H9 (cell line): ENCODE data around the gene ROPN1. TPM values are rescaled to one million over a fixed set of nuclear protein-coding genes. Genes with fewer than 3 reads are reported as not detected.

Source experiments
- DNase-seq: peaks from one replicate; pipeline ENCODE4 v3.0.0-alpha.2; 2017
- H2AFZ ChIP-seq: one replicate; pipeline ENCODE4 v1.6.1; 2013; ENCODE audit warnings: mild to moderate bottlenecking, low read length, control low read depth, moderate library complexity
- H2AK5ac ChIP-seq: 2 replicates; pipeline ENCODE4 v1.6.1; 2013; ENCODE audit warnings: low read length, control low read depth, mixed read lengths; ENCODE audit not compliant: insufficient read length
- H2BK120ac ChIP-seq: one replicate; pipeline ENCODE4 v1.6.1; 2013; ENCODE audit warnings: low read depth, mild to moderate bottlenecking, low read length, control low read depth, inconsistent platforms; ENCODE audit not compliant: poor library complexity, severe bottlenecking
- H2BK12ac ChIP-seq: 2 replicates; pipeline ENCODE4 v1.6.1; 2013; ENCODE audit warnings: low read length, control low read depth, mixed read lengths, low read depth; ENCODE audit not compliant: insufficient read length
- H2BK15ac ChIP-seq: 2 replicates; pipeline ENCODE4 v1.6.1; 2013; ENCODE audit warnings: low read depth, low read length, control low read depth
- H2BK20ac ChIP-seq: one replicate; pipeline ENCODE4 v1.6.1; 2013; ENCODE audit warnings: low read depth, mild to moderate bottlenecking, low read length, control low read depth, inconsistent platforms; ENCODE audit not compliant: poor library complexity, severe bottlenecking
- H2BK5ac ChIP-seq: 2 replicates; pipeline ENCODE4 v1.6.1; 2013; ENCODE audit warnings: low read length, control low read depth, mixed read lengths; ENCODE audit not compliant: insufficient read length
- H3K14ac ChIP-seq: 2 replicates; pipeline ENCODE4 v1.6.1; 2013; ENCODE audit warnings: low read length, control low read depth; ENCODE audit not compliant: insufficient read depth
- H3K18ac ChIP-seq: 2 replicates; pipeline ENCODE4 v1.6.1; 2013; ENCODE audit warnings: low read depth, mild to moderate bottlenecking, mixed read lengths, low read length, control low read depth; ENCODE audit not compliant: insufficient read length
- H3K23ac ChIP-seq: 2 replicates; pipeline ENCODE4 v1.6.1; 2013; ENCODE audit warnings: low read length, control low read depth, mixed read lengths, low read depth; ENCODE audit not compliant: insufficient read length
- H3K23me2 ChIP-seq: 2 replicates; pipeline ENCODE4 v1.6.1; 2013; ENCODE audit warnings: low read depth, mild to moderate bottlenecking, mixed read lengths, low read length, control low read depth; ENCODE audit not compliant: insufficient read length, poor library complexity, severe bottlenecking
- H3K27ac ChIP-seq: 2 replicates; pipeline ENCODE4 v1.5.1; 2013; ENCODE audit warnings: low read length, control low read depth, mixed read lengths, low read depth; ENCODE audit not compliant: insufficient read length
- H3K27me3 ChIP-seq: 2 replicates; pipeline ENCODE4 v1.6.1; 2013; ENCODE audit warnings: low read length, control low read depth, inconsistent platforms; ENCODE audit not compliant: insufficient read depth
- H3K4ac ChIP-seq: 2 replicates; pipeline ENCODE4 v1.6.1; 2013; ENCODE audit warnings: low read depth, mild to moderate bottlenecking, control low read depth, inconsistent platforms, low read length, moderate library complexity
- H3K4me1 ChIP-seq: 2 replicates; pipeline ENCODE4 v1.6.1; 2013; ENCODE audit warnings: low read length, control low read depth, inconsistent platforms; ENCODE audit not compliant: insufficient read depth
- H3K4me2 ChIP-seq: 2 replicates; pipeline ENCODE4 v1.6.1; 2013; ENCODE audit warnings: low read length, control low read depth, mixed read lengths; ENCODE audit not compliant: insufficient read length, insufficient read depth
- H3K56ac ChIP-seq: 2 replicates; pipeline ENCODE4 v1.6.1; 2013; ENCODE audit warnings: low read depth, mild to moderate bottlenecking, mixed read lengths, low read length, control low read depth; ENCODE audit not compliant: insufficient read length
- H3K79me1 ChIP-seq: 2 replicates; pipeline ENCODE4 v1.6.1; 2013; ENCODE audit warnings: low read depth, mild to moderate bottlenecking, moderate library complexity, low read length, control low read depth, inconsistent platforms; ENCODE audit not compliant: insufficient read depth, poor library complexity, severe bottlenecking
- H3K79me2 ChIP-seq: 2 replicates; pipeline ENCODE4 v1.6.1; 2013; ENCODE audit warnings: low read length, control low read depth, inconsistent platforms; ENCODE audit not compliant: insufficient read depth
- H3K9ac ChIP-seq: 2 replicates; pipeline ENCODE4 v1.6.1; 2013; ENCODE audit warnings: low read length, control low read depth, mixed read lengths; ENCODE audit not compliant: insufficient read length; ENCODE audit errors: extremely low read depth
- H3K9me3 ChIP-seq: one replicate; pipeline ENCODE4 v1.6.1; 2013; ENCODE audit warnings: low read depth, low read length, inconsistent platforms; ENCODE audit not compliant: control insufficient read depth
- H3T11ph ChIP-seq: one replicate; pipeline ENCODE4 v1.6.1; 2013; ENCODE audit warnings: mild to moderate bottlenecking, low read length, control low read depth, inconsistent platforms
- H4K20me1 ChIP-seq: one replicate; pipeline ENCODE4 v1.6.1; 2013; ENCODE audit not compliant: control insufficient read depth, insufficient read length, insufficient read depth
- H4K5ac ChIP-seq: 2 replicates; pipeline ENCODE4 v1.6.1; 2013; ENCODE audit warnings: low read depth, mild to moderate bottlenecking, mixed read lengths, low read length, control low read depth; ENCODE audit not compliant: insufficient read length
- H4K8ac ChIP-seq: replicated peaks from 2 replicates; pipeline ENCODE4 v1.6.1; 2013; ENCODE audit warnings: low read length, control low read depth, mixed read lengths, low read depth; ENCODE audit not compliant: insufficient read length
- H4K91ac ChIP-seq: 2 replicates; pipeline ENCODE4 v1.6.1; 2013; ENCODE audit warnings: low read depth, mild to moderate bottlenecking, moderate library complexity, mixed read lengths, low read length, control low read depth; ENCODE audit not compliant: insufficient read length
- H3K27ac Mint-ChIP-seq, 3 experiments: 2 replicates in 2 of 3; 3 replicates in 1 of 3; pipeline ENCODE4 v1.8.0; 2020 to 2021; ENCODE audit warnings: mixed read lengths in 3 of 3, mild to moderate bottlenecking in 1 of 3, moderate library complexity in 1 of 3
- H3K27me3 Mint-ChIP-seq: 2 replicates; pipeline ENCODE4 v1.8.0; 2021; ENCODE audit warnings: low read depth, mild to moderate bottlenecking, moderate library complexity, mixed read lengths
- H3K36me3 Mint-ChIP-seq, 3 experiments: 2 replicates in 2 of 3; 3 replicates in 1 of 3; pipeline ENCODE4 v1.8.0; 2020 to 2021; ENCODE audit warnings: low read depth in 3 of 3, mixed read lengths in 3 of 3; ENCODE audit not compliant: insufficient read depth in 1 of 3
- H3K4me1 Mint-ChIP-seq, 2 experiments: 2 replicates each; pipeline ENCODE4 v1.8.0; 2020; ENCODE audit warnings: mixed read lengths in 2 of 2
- H3K4me3 Mint-ChIP-seq, 2 experiments: 2 replicates in 1 of 2; 3 replicates in 1 of 2; pipeline ENCODE4 v1.8.0; 2020 to 2021; ENCODE audit warnings: mild to moderate bottlenecking in 2 of 2, mixed read lengths in 2 of 2, moderate library complexity in 1 of 2
- H3K9me3 Mint-ChIP-seq, 2 experiments: 2 replicates in 1 of 2; 3 replicates in 1 of 2; pipeline ENCODE4 v1.8.0; 2020; ENCODE audit warnings: mild to moderate bottlenecking in 2 of 2, mixed read lengths in 2 of 2, moderate library complexity in 1 of 2
- CTCF ChIP-seq: fragments of 200-600 bp; sonication (generic); conservative IDR thresholded peaks from 3 replicates; pipeline ENCODE4 v1.8.0; 2021; ENCODE audit warnings: antibody characterized with exemption, mild to moderate bottlenecking
- WGBS: extraction: QIAGEN DNeasy Blood & Tissue Kit; methylation state at CpG from one replicate; pipeline ENCODE4 v1.1.7; 2013; ENCODE audit warnings: missing lambda C conversion rate, low lambda C conversion rate, mixed read lengths; ENCODE audit not compliant: insufficient read length; ENCODE audit errors: extremely low coverage; 5-methylcytosine and 5-hydroxymethylcytosine counted together
- total RNA-seq: library from RNA; stranded (reverse); gene quantifications from 2 replicates; pipeline ENCODE4 v1.2.1, GENCODE V29; 2021

Gene ROPN1
- total RNA-seq, 1 experiment from 2014 or later = not detected

GRCh38 chr3:124041553-124041952 is 49.6 kb upstream of the ROPN1 start:
- DNase-seq = no peak
- no peak overlapping the region for H2BK15ac ChIP-seq
- H3K36me3 Mint-ChIP-seq = no peaks in the 10 kb centered on the region
- H4K91ac ChIP-seq = no peak overlapping the region
- no peak overlapping the region for H2BK5ac ChIP-seq
- H3K27ac Mint-ChIP-seq = no peak overlapping the region
- no peak for TF ChIP-seq CTCF
- H3K27me3 ChIP-seq = no peaks in the 10 kb centered on the region
- H3K79me1 ChIP-seq = no peaks in the 10 kb centered on the region
- H2BK120ac ChIP-seq = no peak overlapping the region
- H3K4me2 ChIP-seq = no peak overlapping the region
- no peak overlapping the region for H2AFZ ChIP-seq
- H3K14ac ChIP-seq = no peak overlapping the region
- no peak overlapping the region for H3T11ph ChIP-seq
- no peaks in the 10 kb centered on the region for H3K4me1 ChIP-seq
- no peak overlapping the region for H2AK5ac ChIP-seq
- no peak overlapping the region for H3K18ac ChIP-seq
- H3K9me3 Mint-ChIP-seq = no peaks in the 10 kb centered on the region
- no CpG with 5 or more reads among the region's 5 CpGs for WGBS
- H3K79me2 ChIP-seq = no peaks in the 10 kb centered on the region
- H3K4ac ChIP-seq = no peak overlapping the region
- H2BK12ac ChIP-seq = no peak overlapping the region
- H2BK20ac ChIP-seq = no peak overlapping the region
- no peak overlapping the region for H3K27ac ChIP-seq
- H3K23me2 ChIP-seq = no peaks in the 10 kb centered on the region
- H3K27me3 Mint-ChIP-seq = peaks cover 5% of the 10 kb centered on the region
- H4K8ac ChIP-seq = no peak overlapping the region
- no peak overlapping the region for H3K23ac ChIP-seq
- no peak overlapping the region for H4K5ac ChIP-seq
- H4K20me1 ChIP-seq = no peaks in the 10 kb centered on the region
- H3K4me1 Mint-ChIP-seq = no peaks in the 10 kb centered on the region
- no peaks in the 10 kb centered on the region for H3K9me3 ChIP-seq
- H3K9ac ChIP-seq = no peak overlapping the region
- H3K4me3 Mint-ChIP-seq = no peak overlapping the region
- H3K56ac ChIP-seq = no peak overlapping the region
